ENCODE results near the gene MCM5.
"Not testable (repeated sequence)": the region's sequence is repeated elsewhere in the genome, so short reads cannot be mapped to it uniquely, and the experiment has no call there.

The MCM5 gene

GRCh38 chr22:35434061-35434710 lies 34.2 kb downstream of the MCM5 start:
- no peak overlapping the region for H3K27ac ChIP-seq
- TF ChIP-seq ZFX (IDR thresholded peaks at IDR 0.05) (no peak), CTCF (conservative IDR thresholded peaks at IDR 0.05) (no peak)

- TF ChIP-seq ZFX (IDR thresholded peaks at IDR 0.05) (no peak), CTCF (conservative IDR thresholded peaks at IDR 0.05) (no peak)
- H3K27ac ChIP-seq, result no peak overlapping the region
These were observed 35.3 kb downstream of the MCM5 start for GRCh38 chr22:35435201-35435740.

GRCh38 chr22:35436421-35436820 lies 36.5 kb downstream of the MCM5 start:
- TF ChIP-seq ZFX (IDR thresholded peaks at IDR 0.05) (no peak), CTCF (conservative IDR thresholded peaks at IDR 0.05) (no peak)
- no peak overlapping the region for H3K27ac ChIP-seq

GRCh38 chr22:35437049-35437448 lies 37.1 kb downstream of the MCM5 start:
- H3K27ac ChIP-seq, result no peak overlapping the region
- TF ChIP-seq CTCF (conservative IDR thresholded peaks at IDR 0.05) (no peak), ZFX (IDR thresholded peaks at IDR 0.05) (no peak)

GRCh38 chr22:35438673-35439364 lies 38.9 kb downstream of the MCM5 start:
- not testable (repeated sequence) for H3K27ac ChIP-seq

GRCh38 chr22:35439365-35439717 lies 39.4 kb downstream of the MCM5 start:
- TF ChIP-seq ZFX (IDR thresholded peaks at IDR 0.05) (no peak), CTCF (conservative IDR thresholded peaks at IDR 0.05) (no peak)
- H3K27ac ChIP-seq, result no peak overlapping the region

GRCh38 chr22:35440129-35440528 lies 40.2 kb downstream of the MCM5 start:
- no peak overlapping the region for H3K27ac ChIP-seq
- TF ChIP-seq ZFX (IDR thresholded peaks at IDR 0.05) (no peak), CTCF (conservative IDR thresholded peaks at IDR 0.05) (no peak)

Measured in C4-2B (cell line).